Keratinocyte (primary cell): Measurements from ENCODE around the gene NPRL2. TPM values are rescaled to one million over a fixed set of nuclear protein-coding genes. Genes with fewer than 3 reads are reported as not detected.

Experiments
- DNase-seq: peaks from one replicate; pipeline ENCODE4 v3.0.0-alpha.2; 2011; ENCODE audit warnings: low read depth, missing footprints, low spot score
- FAIRE-seq: peaks from 2 replicates; lab custom pipeline; 2011; peaks lifted over from hg19 to GRCh38; lab: Jason Lieb, UNC
- H2AFZ ChIP-seq: 2 replicates; pipeline ENCODE4 v1.6.0; 2012; ENCODE audit warnings: low read length, control low read depth, inconsistent platforms; ENCODE audit not compliant: control insufficient read depth
- H3K27ac ChIP-seq: 2 replicates; pipeline ENCODE4 v1.5.1; 2011; ENCODE audit warnings: low read length; ENCODE audit not compliant: control insufficient read depth, insufficient read depth
- H3K27me3 ChIP-seq: 3 replicates; pipeline ENCODE4 v1.6.0; 2011; ENCODE audit warnings: low read length; ENCODE audit not compliant: control insufficient read depth, insufficient read depth; ENCODE audit errors: extremely low read depth
- H3K36me3 ChIP-seq, 2 experiments: 2 replicates in 1 of 2; 3 replicates in 1 of 2; pipeline ENCODE4 v1.5.1; 2011; ENCODE audit warnings: low read length in 2 of 2, mild to moderate bottlenecking in 1 of 2; ENCODE audit not compliant: control insufficient read depth in 2 of 2, insufficient read depth in 2 of 2; ENCODE audit errors: extremely low read depth in 1 of 2
- H3K4me1 ChIP-seq: 3 replicates; pipeline ENCODE4 v1.5.1; 2011; ENCODE audit warnings: low read length; ENCODE audit not compliant: control insufficient read depth, insufficient read depth; ENCODE audit errors: extremely low read depth
- H3K4me2 ChIP-seq: 3 replicates; pipeline ENCODE4 v1.6.0; 2011; ENCODE audit warnings: low read depth, low read length; ENCODE audit not compliant: control insufficient read depth, insufficient read depth; ENCODE audit errors: extremely low read depth
- H3K4me3 ChIP-seq, 3 experiments: fragments of 200-600 bp in 1 of 3; sonication (generic) in 1 of 3; 2 replicates in 2 of 3; 3 replicates in 1 of 3; pipeline ENCODE4 v1.5.1; 2011 to 2016; ENCODE audit warnings: low read length in 3 of 3, mild to moderate bottlenecking in 3 of 3, control low read depth in 2 of 3, inconsistent platforms in 1 of 3, low read depth in 1 of 3, mixed read lengths in 1 of 3, mixed run types in 1 of 3, moderate library complexity in 1 of 3; ENCODE audit not compliant: control insufficient read depth in 2 of 3, insufficient read depth in 2 of 3; ENCODE audit errors: extremely low read depth in 1 of 3
- H3K79me2 ChIP-seq: 2 replicates; pipeline ENCODE4 v1.6.0; 2012; ENCODE audit warnings: low read length; ENCODE audit not compliant: control insufficient read depth, insufficient read depth
- H3K9ac ChIP-seq: 3 replicates; pipeline ENCODE4 v1.6.0; 2011; ENCODE audit warnings: low read length; ENCODE audit not compliant: control insufficient read depth, insufficient read depth; ENCODE audit errors: extremely low read depth
- H3K9me1 ChIP-seq: 3 replicates; pipeline ENCODE4 v1.6.0; 2011; ENCODE audit warnings: low read length; ENCODE audit not compliant: control insufficient read depth, insufficient read depth; ENCODE audit errors: extremely low read depth
- H3K9me3 ChIP-seq: 2 replicates; pipeline ENCODE4 v1.5.1; 2012; ENCODE audit warnings: low read depth, low read length; ENCODE audit not compliant: control insufficient read depth
- H4K20me1 ChIP-seq: 3 replicates; pipeline ENCODE4 v1.6.0; 2011; ENCODE audit warnings: low read length; ENCODE audit not compliant: control insufficient read depth, insufficient read depth; ENCODE audit errors: extremely low read depth
- EZH2 ChIP-seq: IDR thresholded peaks from one replicate; pipeline ENCODE4 v1.6.1; 2012; ENCODE audit warnings: inconsistent platforms, mild to moderate bottlenecking, low read length, moderate library complexity
- dilution Hi-C: fragments of 300-500 bp; cut with MboI; formaldehyde crosslinking; loops from one replicate; pipeline ENCODE4 v1.7.0; 2020; ENCODE audit warnings: low sequenced_read_pairs; ENCODE audit not compliant: extremely low pct_ligation_motif_present
- polyA plus RNA-seq, 5 experiments: library from polyadenylated mRNA; depleted of rRNA in 3 of 5; stranded (reverse) in 3 of 5; stranded (forward) in 1 of 5; unstranded in 1 of 5; fragments of >200 nt; gene quantifications; 1 replicate in 1 of 5; 2 replicates in 3 of 5; 3 replicates in 1 of 5; pipeline versions ENCODE4 v1.2.1 to v1.2.3, GENCODE V29; 2011 to 2012; ENCODE audit warnings: missing spikeins in 2 of 5, low read depth in 1 of 5, low replicate concordance in 1 of 5
- TF ChIP-seq, protein P1 (sequence below), 3 experiments: IDR thresholded peaks in 1 of 3; conservative IDR thresholded peaks in 1 of 3; optimal IDR thresholded peaks in 1 of 3; 2 replicates in 2 of 3; 3 replicates in 1 of 3; pipeline versions ENCODE3 to v1.5.1; 2011; ENCODE audit warnings: low read length in 3 of 3, mild to moderate bottlenecking in 3 of 3, moderate library complexity in 2 of 3, control low read depth in 1 of 3, inconsistent platforms in 1 of 3; ENCODE audit not compliant: insufficient read depth in 2 of 3; ENCODE audit errors: extremely low read depth in 1 of 3

The NPRL2 gene
- polyA plus RNA-seq, 1 donor (not counting 4 experiments of a cell fraction or from before 2014, with no cell fraction given): 20.6 TPM

DNA sequence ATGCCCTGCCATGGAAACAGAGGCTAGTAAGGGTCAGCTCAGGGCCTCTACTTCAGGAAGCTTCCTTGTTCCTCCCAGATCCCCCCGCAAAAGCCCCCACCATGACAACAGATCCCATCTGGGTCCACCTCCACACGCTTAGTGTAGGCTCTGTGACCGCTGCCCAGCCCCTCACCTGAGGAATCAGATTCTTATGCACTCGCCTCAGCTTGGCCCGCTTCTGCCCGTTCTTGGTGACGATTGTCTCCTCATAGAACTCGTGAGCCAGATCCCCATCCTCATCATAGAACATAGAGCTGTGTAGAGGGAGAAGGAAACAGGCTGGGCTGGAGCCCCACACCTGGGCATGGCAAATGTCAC, 24.4 kb downstream of the NPRL2 start:
- Histone ChIP-seq H3K27me3 (no peaks in the 10 kb centered on the region), H3K36me3 (peaks cover 21 to 29% of the 10 kb centered on the region in 2 experiments), H4K20me1 (no peaks in the 10 kb centered on the region), H3K4me3 (no peak overlapping the region), H3K4me2 (no peak overlapping the region), H2AFZ (no peak overlapping the region), H3K9ac (no peak overlapping the region), H3K9me3 (no peaks in the 10 kb centered on the region), H3K4me1 (peaks cover 16% of the 10 kb centered on the region), H3K79me2 (peaks cover 28% of the 10 kb centered on the region), H3K9me1 (no peaks in the 10 kb centered on the region), H3K27ac (no peak overlapping the region)
- FAIRE-seq (no peak), DNase-seq (no peak)
- no peak for TF ChIP-seq EZH2
- dilution Hi-C loops: no loop called here

DNA sequence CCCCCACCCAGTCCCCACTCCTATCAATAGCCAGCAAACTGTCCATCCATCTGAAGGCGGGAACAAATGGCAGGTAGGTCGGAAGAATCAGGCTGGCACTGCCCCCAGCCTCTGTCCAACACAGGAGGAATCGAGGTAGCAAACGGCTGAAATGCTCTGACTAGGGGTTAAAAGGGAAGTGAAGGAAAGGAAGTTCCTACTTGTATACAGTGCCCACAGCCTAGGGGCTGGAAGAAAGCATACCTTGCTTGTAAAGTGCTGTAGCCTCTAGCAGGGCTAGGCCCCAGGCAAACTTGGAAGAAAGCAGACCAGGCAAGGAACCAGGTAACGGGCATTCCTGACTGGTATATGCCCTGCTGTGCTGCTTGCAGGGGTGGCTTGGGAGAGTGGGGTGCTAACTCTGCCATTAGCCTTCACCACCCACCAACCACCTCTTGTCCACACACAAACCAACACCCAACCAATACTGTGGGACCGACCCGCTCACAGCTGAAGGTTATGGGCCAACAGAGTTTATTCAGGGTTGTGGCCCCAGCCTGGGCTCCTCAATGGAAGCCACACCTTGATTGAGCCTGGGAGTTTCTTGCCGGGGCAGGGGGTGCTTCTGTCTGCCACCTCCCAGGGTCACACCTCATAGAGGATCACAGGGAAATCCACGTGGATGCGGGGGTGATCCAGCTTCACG, 24.9 kb downstream of the NPRL2 start:
- dilution Hi-C loops: no loop called here
- H2AFZ ChIP-seq: no peak overlapping the region
- H3K27ac ChIP-seq: no peak overlapping the region
- H3K4me1 ChIP-seq: peaks cover 16% of the 10 kb centered on the region
- no peak for TF ChIP-seq EZH2
- TF ChIP-seq, protein P1, sequence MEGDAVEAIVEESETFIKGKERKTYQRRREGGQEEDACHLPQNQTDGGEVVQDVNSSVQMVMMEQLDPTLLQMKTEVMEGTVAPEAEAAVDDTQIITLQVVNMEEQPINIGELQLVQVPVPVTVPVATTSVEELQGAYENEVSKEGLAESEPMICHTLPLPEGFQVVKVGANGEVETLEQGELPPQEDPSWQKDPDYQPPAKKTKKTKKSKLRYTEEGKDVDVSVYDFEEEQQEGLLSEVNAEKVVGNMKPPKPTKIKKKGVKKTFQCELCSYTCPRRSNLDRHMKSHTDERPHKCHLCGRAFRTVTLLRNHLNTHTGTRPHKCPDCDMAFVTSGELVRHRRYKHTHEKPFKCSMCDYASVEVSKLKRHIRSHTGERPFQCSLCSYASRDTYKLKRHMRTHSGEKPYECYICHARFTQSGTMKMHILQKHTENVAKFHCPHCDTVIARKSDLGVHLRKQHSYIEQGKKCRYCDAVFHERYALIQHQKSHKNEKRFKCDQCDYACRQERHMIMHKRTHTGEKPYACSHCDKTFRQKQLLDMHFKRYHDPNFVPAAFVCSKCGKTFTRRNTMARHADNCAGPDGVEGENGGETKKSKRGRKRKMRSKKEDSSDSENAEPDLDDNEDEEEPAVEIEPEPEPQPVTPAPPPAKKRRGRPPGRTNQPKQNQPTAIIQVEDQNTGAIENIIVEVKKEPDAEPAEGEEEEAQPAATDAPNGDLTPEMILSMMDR (optimal IDR thresholded peaks at IDR 0.05 in 1 of 3, IDR thresholded peaks at IDR 0.05 in 1 of 3, conservative IDR thresholded peaks at IDR 0.05 in 1 of 3; ENCODE audit: extremely low read depth in 1 of 3, insufficient read depth in 2 of 3, low read length in 3 of 3): no peak
- H3K9ac ChIP-seq: no peak overlapping the region
- no peak overlapping the region for H3K4me3 ChIP-seq
- no peaks in the 10 kb centered on the region for H3K9me1 ChIP-seq
- no peaks in the 10 kb centered on the region for H4K20me1 ChIP-seq
- H3K27me3 ChIP-seq: no peaks in the 10 kb centered on the region
- H3K9me3 ChIP-seq: no peaks in the 10 kb centered on the region
- peaks cover 27% of the 10 kb centered on the region for H3K79me2 ChIP-seq
- FAIRE-seq (no peak), DNase-seq (no peak)
- no peak overlapping the region for H3K4me2 ChIP-seq
- H3K36me3 ChIP-seq: peaks cover 16 to 24% of the 10 kb centered on the region in 2 experiments

DNA sequence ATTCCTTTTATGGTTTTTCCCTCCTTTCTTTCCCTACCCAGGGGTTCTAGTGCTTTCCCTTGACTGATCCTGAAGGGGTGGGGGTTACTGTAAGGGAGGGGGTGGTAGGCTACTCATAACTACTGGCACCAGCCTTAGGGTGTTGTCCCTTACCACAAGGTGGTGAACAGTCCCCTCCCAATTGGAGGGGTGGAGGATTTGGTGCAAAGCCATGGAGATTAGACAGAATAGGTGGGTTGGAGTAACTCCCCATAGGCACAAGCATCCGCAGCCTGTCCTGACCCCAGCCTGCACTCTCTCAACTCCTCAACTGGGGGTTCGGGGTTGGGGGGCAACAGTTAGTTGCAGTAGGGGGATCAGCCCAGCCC, 25.5 kb downstream of the NPRL2 start:
- dilution Hi-C loops: no loop called here

More for the DNA sequence above, 25.5 kb downstream of the NPRL2 start:
- Histone ChIP-seq H3K27me3 (no peaks in the 10 kb centered on the region), H3K9me3 (no peaks in the 10 kb centered on the region), H3K9me1 (no peaks in the 10 kb centered on the region), H4K20me1 (no peaks in the 10 kb centered on the region), H2AFZ (no peak overlapping the region), H3K4me3 (no peak overlapping the region), H3K9ac (no peak overlapping the region), H3K27ac (no peak overlapping the region), H3K4me1 (peaks cover 21% of the 10 kb centered on the region), H3K4me2 (no peak overlapping the region), H3K36me3 (peaks cover 13 to 18% of the 10 kb centered on the region in 2 experiments), H3K79me2 (peaks cover 29% of the 10 kb centered on the region)
- no peak for DNase-seq
- FAIRE-seq: no peak
- TF ChIP-seq EZH2: no peak
- TF ChIP-seq, protein P1 (optimal IDR thresholded peaks at IDR 0.05 in 1 of 3, IDR thresholded peaks at IDR 0.05 in 1 of 3, conservative IDR thresholded peaks at IDR 0.05 in 1 of 3; ENCODE audit: extremely low read depth in 1 of 3, insufficient read depth in 2 of 3, low read length in 3 of 3): no peak
